Mesothelial cell of epicardium (in vitro differentiated cells): Measurements from ENCODE around the gene SH2D7. TPM values are rescaled to one million over a fixed set of nuclear protein-coding genes. Genes with fewer than 3 reads are reported as not detected.

Experiments used
- DNase-seq, 2 experiments: peaks; one replicate each; pipeline ENCODE4 v3.0.0; 2021; ENCODE audit warnings: low spot score in 2 of 2; ENCODE audit not compliant: unreplicated experiment in 2 of 2
- H3K27ac Mint-ChIP-seq: 2 replicates; pipeline ENCODE4 v1.8.0; 2021; ENCODE audit warnings: mixed read lengths
- H3K27me3 Mint-ChIP-seq: 2 replicates; pipeline ENCODE4 v1.8.0; 2021; ENCODE audit warnings: low read depth, mixed read lengths
- H3K36me3 Mint-ChIP-seq: 2 replicates; pipeline ENCODE4 v1.8.0; 2021; ENCODE audit warnings: mixed read lengths
- H3K4me1 Mint-ChIP-seq: 2 replicates; pipeline ENCODE4 v1.8.0; 2021; ENCODE audit warnings: mixed read lengths
- H3K4me3 Mint-ChIP-seq: 2 replicates; pipeline ENCODE4 v1.8.0; 2021; ENCODE audit warnings: mild to moderate bottlenecking, moderate library complexity, mixed read lengths
- H3K9me3 Mint-ChIP-seq: 2 replicates; pipeline ENCODE4 v1.8.0; 2021; ENCODE audit warnings: mixed read lengths
- total RNA-seq: library from RNA; stranded (reverse); gene quantifications from 3 replicates; pipeline ENCODE4 v1.2.1, GENCODE V29; 2021
- TF ChIP-seq, protein P1 (sequence below): fragments of 200-600 bp; sonication (generic); IDR thresholded peaks from one replicate; pipeline ENCODE4 v1.5.0; 2021; ENCODE audit warnings: antibody characterized with exemption; ENCODE audit not compliant: unreplicated experiment

The SH2D7 gene
- total RNA-seq, 1 donor from 2014 or later = not detected

GRCh38 chr15:78098131-78098755, 5.9 kb downstream of the SH2D7 start:
- H3K4me1 Mint-ChIP-seq = peaks cover 7% of the 10 kb centered on the region
- H3K4me3 Mint-ChIP-seq = no peak overlapping the region
- no peaks in the 10 kb centered on the region for H3K9me3 Mint-ChIP-seq
- H3K27me3 Mint-ChIP-seq = no peaks in the 10 kb centered on the region
- TF ChIP-seq, protein P1, sequence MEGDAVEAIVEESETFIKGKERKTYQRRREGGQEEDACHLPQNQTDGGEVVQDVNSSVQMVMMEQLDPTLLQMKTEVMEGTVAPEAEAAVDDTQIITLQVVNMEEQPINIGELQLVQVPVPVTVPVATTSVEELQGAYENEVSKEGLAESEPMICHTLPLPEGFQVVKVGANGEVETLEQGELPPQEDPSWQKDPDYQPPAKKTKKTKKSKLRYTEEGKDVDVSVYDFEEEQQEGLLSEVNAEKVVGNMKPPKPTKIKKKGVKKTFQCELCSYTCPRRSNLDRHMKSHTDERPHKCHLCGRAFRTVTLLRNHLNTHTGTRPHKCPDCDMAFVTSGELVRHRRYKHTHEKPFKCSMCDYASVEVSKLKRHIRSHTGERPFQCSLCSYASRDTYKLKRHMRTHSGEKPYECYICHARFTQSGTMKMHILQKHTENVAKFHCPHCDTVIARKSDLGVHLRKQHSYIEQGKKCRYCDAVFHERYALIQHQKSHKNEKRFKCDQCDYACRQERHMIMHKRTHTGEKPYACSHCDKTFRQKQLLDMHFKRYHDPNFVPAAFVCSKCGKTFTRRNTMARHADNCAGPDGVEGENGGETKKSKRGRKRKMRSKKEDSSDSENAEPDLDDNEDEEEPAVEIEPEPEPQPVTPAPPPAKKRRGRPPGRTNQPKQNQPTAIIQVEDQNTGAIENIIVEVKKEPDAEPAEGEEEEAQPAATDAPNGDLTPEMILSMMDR = no peak
- H3K36me3 Mint-ChIP-seq = no peaks in the 10 kb centered on the region
- H3K27ac Mint-ChIP-seq = no peak overlapping the region
- DNase-seq = no peak

- no peak overlapping the region for H3K4me3 Mint-ChIP-seq
- H3K36me3 Mint-ChIP-seq = no peaks in the 10 kb centered on the region
- H3K27me3 Mint-ChIP-seq = no peaks in the 10 kb centered on the region
- H3K4me1 Mint-ChIP-seq = peaks cover 2% of the 10 kb centered on the region
- H3K9me3 Mint-ChIP-seq = no peaks in the 10 kb centered on the region
- H3K27ac Mint-ChIP-seq = no peak overlapping the region
- DNase-seq = no peak
- TF ChIP-seq, protein P1 = no peak
Observed at GRCh38 chr15:78100886-78101285, 8.5 kb downstream of the SH2D7 start.

DNA sequence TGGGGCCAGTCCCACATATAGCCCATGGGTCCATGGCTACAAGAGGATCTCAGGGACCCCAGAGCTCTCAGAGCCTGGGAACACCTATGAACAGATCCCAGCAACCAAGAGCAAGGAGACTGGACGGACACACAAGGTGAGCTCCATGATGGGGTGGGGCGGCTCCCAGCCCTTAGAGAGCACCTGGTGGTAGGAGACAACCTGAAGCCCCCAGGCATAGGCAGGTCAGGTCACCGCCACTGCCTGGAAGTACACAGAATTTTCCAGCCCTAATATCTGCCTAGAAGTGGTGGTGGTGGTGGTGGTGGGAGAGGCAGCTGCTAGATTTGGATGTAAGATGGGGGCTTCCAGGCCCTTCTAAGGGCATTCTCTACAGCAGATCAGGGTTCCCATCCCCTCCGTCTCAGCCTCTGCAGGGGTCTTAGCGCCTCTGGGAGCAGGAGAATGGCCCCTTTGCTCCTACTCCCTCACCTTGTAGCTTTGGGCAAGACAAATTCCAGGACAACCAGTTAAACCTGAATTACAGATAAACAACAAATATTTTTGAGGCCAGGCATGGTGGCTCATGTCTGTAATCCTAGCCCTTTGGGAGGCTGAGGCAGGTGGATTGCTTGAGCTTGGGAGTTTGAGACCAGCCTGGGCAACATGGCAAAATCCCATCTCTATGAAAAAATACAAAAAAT, 9.2 kb downstream of the SH2D7 start:
- DNase-seq = no peak
- no peaks in the 10 kb centered on the region for H3K9me3 Mint-ChIP-seq
- H3K4me3 Mint-ChIP-seq = no peak overlapping the region
- H3K27ac Mint-ChIP-seq = no peak overlapping the region
- TF ChIP-seq, protein P1 = no peak
- H3K4me1 Mint-ChIP-seq = peaks cover 2% of the 10 kb centered on the region
- no peaks in the 10 kb centered on the region for H3K27me3 Mint-ChIP-seq
- peaks cover 2% of the 10 kb centered on the region for H3K36me3 Mint-ChIP-seq

- H3K4me3 Mint-ChIP-seq = no peak overlapping the region
- peaks cover 2% of the 10 kb centered on the region for H3K4me1 Mint-ChIP-seq
- TF ChIP-seq, protein P1 = no peak
- DNase-seq = no peak
- no peaks in the 10 kb centered on the region for H3K9me3 Mint-ChIP-seq
- no peak overlapping the region for H3K27ac Mint-ChIP-seq
- no peaks in the 10 kb centered on the region for H3K27me3 Mint-ChIP-seq
- H3K36me3 Mint-ChIP-seq = peaks cover 5% of the 10 kb centered on the region
Observed at GRCh38 chr15:78102211-78102610, 9.8 kb downstream of the SH2D7 start.

DNA sequence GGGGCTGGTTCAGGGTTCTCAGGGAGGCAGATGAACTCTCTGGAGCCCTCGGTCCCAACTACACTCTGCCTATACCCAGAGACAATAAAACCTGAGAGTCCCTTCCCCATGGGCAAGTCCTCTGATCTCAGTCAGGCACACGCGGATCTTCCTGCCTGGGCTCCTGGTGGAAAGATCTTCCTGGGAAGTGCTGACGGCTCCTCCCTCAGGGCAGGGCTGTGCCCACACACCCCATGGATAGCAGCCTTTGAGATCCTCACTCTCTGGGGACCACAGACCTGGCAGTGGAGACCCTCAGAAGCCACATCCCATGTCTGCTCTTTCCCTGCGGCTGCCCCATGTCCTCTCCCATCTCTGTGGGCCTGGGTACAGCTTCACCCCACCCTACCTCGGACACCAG, 10.4 kb downstream of the SH2D7 start:
- Mint-ChIP-seq H3K27me3 (no peaks in the 10 kb centered on the region), H3K4me3 (no peak overlapping the region), H3K27ac (no peak overlapping the region), H3K9me3 (no peaks in the 10 kb centered on the region), H3K4me1 (peaks cover 2% of the 10 kb centered on the region), H3K36me3 (peaks cover 5% of the 10 kb centered on the region)
- no peak for DNase-seq
- TF ChIP-seq, protein P1 = no peak
